Right lobe of liver (tissue), 6 donors: ENCODE data around the gene COPA. TPM values are rescaled to one million over a fixed set of nuclear protein-coding genes. Genes with fewer than 3 reads are reported as not detected.

ENCODE experiments used
- ATAC-seq, 4 donors: fragments of 200-7000 bp; cut with Tn5 transposase; one replicate each; pipeline ENCODE4 v1.9.1; 2020; ENCODE audit warnings: mild to moderate bottlenecking in 4 of 4, moderate library complexity in 4 of 4
- DNase-seq, 3 donors: peaks; one replicate each; pipeline ENCODE4 v3.0.0-alpha.2; 2020
- H3K27ac ChIP-seq, 3 donors: fragments of 200-600 bp; one replicate each; pipeline ENCODE4 v1.8.0; 2022
- H3K27me3 ChIP-seq, 2 donors: fragments of 200-600 bp; one replicate each; pipeline ENCODE4 v1.8.0; 2022
- H3K36me3 ChIP-seq, 4 donors: fragments of 200-600 bp; sonication (generic) in 1 of 4; one replicate each; pipeline versions ENCODE4 v1.5.1 to v1.8.0; 2017 to 2022; ENCODE audit warnings: control low read depth in 1 of 4
- H3K4me1 ChIP-seq, 4 donors: fragments of 200-600 bp; sonication (generic) in 1 of 4; one replicate each; pipeline versions ENCODE4 v1.5.1 to v1.8.0; 2017 to 2022; ENCODE audit warnings: control low read depth in 1 of 4
- H3K4me3 ChIP-seq, 3 donors: fragments of 200-600 bp; one replicate each; pipeline ENCODE4 v1.8.0; 2022
- H3K9me3 ChIP-seq, 4 donors: fragments of 200-600 bp; sonication (generic) in 1 of 4; one replicate each; pipeline versions ENCODE4 v1.5.1 to v1.8.0; 2017 to 2022; ENCODE audit warnings: control low read depth in 1 of 4
- CTCF ChIP-seq, 4 donors: fragments of 200-600 bp in 3 of 4; fragments of 450-650 bp in 1 of 4; IDR thresholded peaks; one replicate each; pipeline versions ENCODE4 v1.5.1 to v1.8.0; 2016 to 2022; ENCODE audit warnings: antibody characterized with exemption in 4 of 4, mild to moderate bottlenecking in 2 of 4
- POLR2A ChIP-seq: fragments of 450-650 bp; IDR thresholded peaks from one replicate; pipeline ENCODE4 v1.6.1; 2017; ENCODE audit warnings: antibody characterized with exemption, mild to moderate bottlenecking
- WGBS: methylation state at CpG from one replicate; pipeline ENCODE4 v1.1.6; 2018; ENCODE audit warnings: low coverage, low lambda C conversion rate; ENCODE audit not compliant: insufficient coverage; ENCODE audit errors: missing lambda C conversion rate; 5-methylcytosine and 5-hydroxymethylcytosine counted together
- intact Hi-C, 2 donors: fragments of 100-400 bp; cut with DNase I; formaldehyde crosslinking; loops; one replicate each; pipeline versions ENCODE4 v1.11.2 to v1.14.1; 2022
- total RNA-seq, 6 experiments: library from RNA; depleted of rRNA in 2 of 6; stranded (reverse); fragments of >200 nt in 2 of 6; fragmentation: NEBNext Ultra II Directional in 3 of 6; extraction: Animal tissue kit (Norgen Biotek cat#: 25700) in 3 of 6; gene quantifications; one replicate each; pipeline versions ENCODE4 v1.1.0 to v1.2.4, GENCODE V29; 2016 to 2023
- donor health status: DM: no; HTN: yes; CAD: no.
- donor health status: DM: no; HTN: no; CAD: no.
- donor health status: DM: no; HTN: no; CAD: no.
- donor health status: DM: no; HTN: yes; CAD: no.
- donor health status: DM: no; HTN: yes; CAD: no.

COPA gene
- total RNA-seq, 6 experiments from 2014 or later, result 75.5 to 109 (median 103) TPM

- no peak for ATAC-seq
- Histone ChIP-seq H3K4me3 (no peak overlapping the region), H3K27me3 (no peaks in the 10 kb centered on the region), H3K4me1 (no peaks in the 10 kb centered on the region), H3K9me3 (no peaks in the 10 kb centered on the region), H3K27ac (no peak overlapping the region), H3K36me3 (peaks cover 26 to 100% (median 57%) of the 10 kb centered on the region in 4 donors)
- DNase-seq, result no peak
- intact Hi-C loops, result no loop called here
- no peak for TF ChIP-seq POLR2A
- no peak for TF ChIP-seq CTCF (IDR thresholded peaks at IDR 0.05)
- WGBS, result 83% methylated on average over 11 of the region's 13 CpGs
These were observed 35.8 kb downstream of the COPA start for GRCh38 chr1:160307118-160307791.

- H3K27me3 ChIP-seq, result no peaks in the 10 kb centered on the region
- peaks cover 27 to 100% (median 49%) of the 10 kb centered on the region in 4 donors for H3K36me3 ChIP-seq
- 90% methylated on average over 7 of the region's 7 CpGs for WGBS
- DNase-seq (no peak), ATAC-seq (no peak)
- H3K4me3 ChIP-seq, result no peak overlapping the region
- H3K9me3 ChIP-seq, result no peaks in the 10 kb centered on the region
- TF ChIP-seq POLR2A (no peak), CTCF (IDR thresholded peaks at IDR 0.05) (no peak)
- no peaks in the 10 kb centered on the region for H3K4me1 ChIP-seq
- H3K27ac ChIP-seq, result no peak overlapping the region
- intact Hi-C loops, result no loop called here
These were observed 42.9 kb downstream of the COPA start for GRCh38 chr1:160300173-160300572.

- 89% methylated on average over 1 of the region's 1 CpG for WGBS
- Histone ChIP-seq H3K4me3 (no peak overlapping the region), H3K36me3 (peaks cover 31 to 100% (median 62%) of the 10 kb centered on the region in 4 donors), H3K9me3 (no peaks in the 10 kb centered on the region), H3K27ac (no peak overlapping the region), H3K27me3 (no peaks in the 10 kb centered on the region), H3K4me1 (peaks cover 0 to 20% (median 0%) of the 10 kb centered on the region in 4 donors)
- no peak for TF ChIP-seq POLR2A
- no peak for TF ChIP-seq CTCF (IDR thresholded peaks at IDR 0.05)
- intact Hi-C loops, result no loop called here
- ATAC-seq, result no peak
- DNase-seq, result no peak
These were observed 47.0 kb downstream of the COPA start for GRCh38 chr1:160296036-160296435.

GRCh38 chr1:160293020-160293968, 49.8 kb downstream of the COPA start:
- no peak overlapping the region for H3K4me3 ChIP-seq
- no peaks in the 10 kb centered on the region for H3K9me3 ChIP-seq
- ATAC-seq (peak; percentile 24 to 71 (median 34)), DNase-seq (peak in 2 of 3 donors; percentile 23 to 65)
- no peak for TF ChIP-seq CTCF (IDR thresholded peaks at IDR 0.05)
- TF ChIP-seq POLR2A, result no peak
- intact Hi-C loops, result loop anchor here in 1 of 2 donors (5.0 kb wide), 1 partner anchor 101 kb away; the partner anchor contains the start of gene CASQ1
- peaks cover 30 to 99% (median 61%) of the 10 kb centered on the region in 4 donors for H3K36me3 ChIP-seq
- H3K4me1 ChIP-seq, result peaks cover 0 to 20% (median 0%) of the 10 kb centered on the region in 4 donors
- 42% methylated on average over 8 of the region's 8 CpGs for WGBS
- peak overlapping the region in 1 of 3 donors; percentile 51 for H3K27ac ChIP-seq
- no peaks in the 10 kb centered on the region for H3K27me3 ChIP-seq
